Measurements from ENCODE around the gene ARHGAP9.
"Not testable (repeated sequence)": the region's sequence is repeated elsewhere in the genome, so short reads cannot be mapped to it uniquely, and the experiment has no call there.

Gene ARHGAP9

GRCh38 chr12:57434517-57435223 lies 45.0 kb downstream of the ARHGAP9 start, which contains the start of gene INHBC:
TSS of gene INHBC (plus strand) at chr12:57434784. CDS start at chr12:57434887, 103 bp downstream.
- DNase-seq (ENCODE audit: low read depth) = no peak

DNA sequence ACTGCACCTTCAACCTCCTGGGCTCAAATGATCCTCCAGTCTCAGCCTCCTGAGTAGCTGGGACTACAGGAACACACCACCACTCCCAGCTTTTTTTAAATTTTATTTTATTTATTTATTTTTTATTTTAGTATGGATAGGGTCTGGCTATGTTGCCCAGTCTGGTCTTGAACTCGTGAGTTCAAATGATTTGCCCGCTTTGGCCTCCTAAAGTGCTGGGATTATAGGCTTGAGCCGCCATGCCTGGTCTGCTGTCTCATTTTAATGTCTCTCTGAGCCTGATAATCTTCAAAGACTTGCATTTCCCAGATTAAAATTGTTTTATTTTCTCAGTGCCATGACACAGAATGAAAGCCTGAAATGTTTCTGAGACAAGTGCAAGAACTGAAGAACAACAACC lies 46.3 kb downstream of the ARHGAP9 start:
- no peak for DNase-seq (ENCODE audit: low read depth)

- DNase-seq (ENCODE audit: low read depth) = no peak
Measured at GRCh38 chr12:57431654-57432188, 47.9 kb downstream of the ARHGAP9 start.

DNA sequence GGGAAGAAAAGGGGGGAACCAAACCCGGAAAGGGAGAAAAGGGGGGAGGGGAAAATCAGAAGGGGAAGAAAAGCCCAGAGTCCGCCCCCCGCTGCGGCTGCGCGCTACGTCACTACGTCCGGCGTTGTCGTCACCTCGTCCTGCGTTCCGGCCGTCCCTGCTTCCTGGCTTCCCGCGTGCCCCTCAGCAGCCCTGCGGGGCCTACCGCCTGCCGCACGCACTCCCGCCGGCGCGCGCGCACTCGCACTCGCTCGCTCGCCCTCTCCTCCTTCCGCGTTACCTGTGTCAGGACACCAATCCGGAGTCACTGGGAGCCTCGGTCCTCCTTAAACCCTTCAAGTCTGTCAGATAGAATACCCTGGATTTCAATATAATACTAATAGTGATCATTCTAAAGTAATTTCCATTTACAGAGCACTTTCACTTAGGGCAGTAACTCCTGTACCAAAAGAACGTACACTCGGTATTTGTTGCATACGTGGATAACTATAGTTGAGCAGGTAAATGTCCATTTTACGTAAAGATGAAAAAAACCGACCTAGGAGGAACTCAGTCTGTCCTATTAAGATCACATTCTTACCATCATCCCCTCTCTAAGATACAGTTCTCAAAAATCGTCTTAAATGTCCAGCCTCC lies 48.6 kb downstream of the ARHGAP9 start, which contains the start of gene R3HDM2:
Gene R3HDM2 (minus strand): TSS at position 113 of the 636 bp plus-strand sequence. CDS start 120,615 bp downstream, outside the sequence.
- peak; percentile 93 for DNase-seq (ENCODE audit: low read depth)

DNA sequence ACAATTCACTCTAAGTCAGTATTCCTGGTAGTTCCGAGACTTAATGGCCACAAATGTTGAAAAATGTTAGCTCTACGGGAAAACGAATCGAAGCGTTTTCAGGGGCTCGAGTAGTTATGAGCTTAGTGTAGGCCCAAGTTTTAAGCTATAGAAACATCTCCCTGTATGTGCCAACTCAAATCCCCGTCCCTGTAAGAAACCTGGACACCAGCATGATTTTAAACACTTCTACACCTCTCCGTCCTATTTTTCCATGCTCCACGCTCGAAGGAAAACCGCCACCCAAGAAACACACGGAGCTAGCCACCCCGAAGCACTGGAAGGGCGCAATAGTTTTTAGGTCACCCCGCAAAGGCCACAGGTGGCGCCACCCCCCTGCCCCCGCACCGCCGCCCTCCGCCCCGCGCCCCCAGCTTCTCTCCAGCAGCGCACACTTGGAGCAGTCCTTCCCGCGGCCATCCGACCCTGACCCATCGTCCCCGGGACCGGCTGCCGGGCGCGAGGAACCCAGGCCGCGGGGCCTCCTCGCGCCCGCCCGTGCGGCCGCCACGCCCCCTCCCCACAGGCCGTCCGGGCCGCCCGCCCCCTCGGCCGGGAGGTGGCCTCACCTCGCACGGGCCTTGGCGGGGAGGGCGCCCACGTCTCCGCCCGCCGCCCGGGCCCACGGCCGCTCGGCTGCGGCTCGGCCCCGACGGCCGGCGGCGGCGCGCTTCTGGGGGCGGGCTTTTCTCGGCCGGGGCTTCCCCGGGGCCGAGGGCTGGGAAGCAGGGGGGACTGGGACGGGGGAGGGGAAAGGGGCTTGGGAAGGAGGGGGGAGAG lies 49.3 kb downstream of the ARHGAP9 start:
- DNase-seq (ENCODE audit: low read depth) = no peak

DNA sequence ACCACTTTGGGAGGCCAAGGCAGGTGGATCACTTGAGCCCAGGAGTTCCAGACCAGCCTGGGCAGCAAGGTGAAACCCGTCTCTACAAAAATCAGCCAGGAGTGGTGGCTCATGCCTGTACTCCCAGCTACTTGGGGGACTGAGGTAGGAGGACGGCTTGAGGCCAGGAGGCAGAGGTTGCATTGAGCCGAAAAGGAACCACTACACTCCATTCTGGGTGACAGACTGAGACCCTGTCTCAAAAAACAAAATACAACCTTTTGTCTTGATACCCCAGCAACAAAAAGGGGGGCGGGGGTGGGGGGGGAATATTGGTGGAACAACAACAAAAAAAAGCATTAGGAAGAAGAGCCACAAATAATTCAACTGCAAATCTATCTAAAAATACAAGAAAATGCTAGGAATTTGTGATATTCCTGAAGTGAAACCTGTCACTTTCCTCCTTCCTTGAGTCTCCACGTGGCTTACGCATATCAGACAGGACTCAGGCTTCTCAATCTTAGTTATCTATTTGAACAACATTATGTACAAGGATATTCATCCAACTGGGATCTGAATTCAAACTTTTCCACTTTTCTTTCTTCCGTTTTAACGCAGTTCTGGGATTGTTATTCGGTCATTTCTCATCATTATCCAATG lies 50.1 kb downstream of the ARHGAP9 start:
- no peak for DNase-seq (ENCODE audit: low read depth)

DNA sequence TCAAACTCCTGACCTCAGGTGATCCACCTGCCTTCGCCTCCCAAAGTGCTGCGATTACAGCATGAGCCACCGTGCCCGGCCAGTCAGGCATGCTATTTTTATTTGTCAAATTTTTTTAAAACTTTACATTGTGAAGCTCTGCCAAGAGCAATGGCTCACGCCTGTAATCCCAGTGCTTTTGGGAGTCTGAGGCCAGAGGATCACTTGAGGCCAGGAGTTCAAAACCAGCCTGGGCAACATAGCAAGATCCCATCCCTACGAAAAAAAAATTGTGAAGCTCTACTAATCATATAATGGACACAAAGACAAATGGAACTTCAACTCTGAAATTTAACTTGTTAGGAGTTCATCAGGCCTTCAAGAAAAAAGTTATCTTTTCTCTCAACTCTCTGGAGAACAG lies 50.7 kb downstream of the ARHGAP9 start:
- no peak for DNase-seq (ENCODE audit: low read depth)

DNA sequence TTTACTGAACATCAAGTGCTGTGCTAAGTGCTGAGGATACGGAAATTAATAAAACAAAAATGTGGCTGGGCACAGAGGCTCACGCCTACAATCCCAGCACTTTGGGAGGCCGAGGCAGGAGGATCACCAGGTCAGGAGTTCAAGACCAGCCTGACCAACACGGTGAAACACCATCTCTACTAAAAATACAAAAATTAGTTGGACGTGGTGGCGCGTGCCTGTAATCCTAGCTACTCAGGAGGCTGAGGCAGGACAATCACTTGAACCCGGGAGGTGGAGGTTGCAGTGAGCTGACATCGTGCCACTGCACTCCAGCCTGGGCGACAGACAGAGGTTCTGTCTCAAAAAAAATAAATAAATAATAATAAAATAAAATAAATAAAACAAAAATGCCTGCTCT lies 52.7 kb downstream of the ARHGAP9 start:
- DNase-seq (ENCODE audit: low read depth) = not testable (repeated sequence)
